ENCODE results near the gene SMAD3. TPM values are rescaled to one million over a fixed set of nuclear protein-coding genes. Genes with fewer than 3 reads are reported as not detected.

Gene SMAD3
- total RNA-seq, 1 experiment from 2014 or later, result 89.2 TPM

DNA sequence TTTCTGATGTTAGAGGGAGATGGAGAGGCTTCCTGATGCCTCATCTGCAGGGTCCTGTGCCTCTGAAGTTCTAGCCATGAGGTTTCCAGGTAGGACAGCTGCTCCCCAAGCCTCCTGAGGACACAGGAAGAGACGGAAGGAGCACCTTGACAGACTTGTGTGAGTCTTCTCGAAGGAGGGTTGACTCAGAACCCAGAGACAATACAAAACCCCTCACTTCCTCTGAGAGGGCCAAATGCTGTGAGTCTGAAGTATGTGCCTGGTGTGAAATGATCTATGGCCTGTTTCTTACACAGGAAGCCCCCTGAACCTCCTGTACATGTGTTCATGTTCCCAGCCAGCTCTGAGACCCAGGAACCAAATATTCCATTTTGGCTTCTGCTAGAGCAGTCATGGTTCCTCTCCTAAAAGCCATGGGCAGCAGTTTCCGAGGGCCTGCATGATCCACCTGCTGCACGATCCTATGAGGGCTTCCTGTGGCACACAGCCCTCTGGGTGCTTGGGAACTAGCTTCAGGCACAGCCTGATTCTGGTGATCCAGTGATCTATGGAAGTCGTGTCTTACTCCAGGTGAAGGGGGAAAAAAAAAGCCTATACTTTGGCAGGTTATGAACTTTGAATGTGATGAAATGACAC lies 126.9 kb downstream of the SMAD3 start:
- H2AFZ ChIP-seq (ENCODE audit: low read depth, low read length, poor library complexity, severe bottlenecking), result no peak overlapping the region
- ATAC-seq (no peak), DNase-seq (ENCODE audit: low read depth, low spot score) (no peak)
- H3K36me3 ChIP-seq (ENCODE audit: control insufficient read depth in 1 of 2, insufficient read depth in 2 of 2, low read length in 2 of 2), result peaks cover 18 to 50% of the 10 kb centered on the region in 2 experiments
- intact Hi-C loops (cut with micrococcal nuclease), result no loop called here
- no peak overlapping the region for H3K4me2 ChIP-seq (ENCODE audit: low read length)
- H3K27ac ChIP-seq (ENCODE audit: low read depth, low read length), result no peak overlapping the region
- no peak for TF ChIP-seq SIN3A (IDR thresholded peaks at IDR 0.05; ENCODE audit: low read depth)
- TF ChIP-seq POLR2AphosphoS5 (IDR thresholded peaks at IDR 0.05; ENCODE audit: low read depth, low read length), result no peak
- no peak for TF ChIP-seq EZH2 (IDR thresholded peaks at IDR 0.05)
- TF ChIP-seq, protein P1, sequence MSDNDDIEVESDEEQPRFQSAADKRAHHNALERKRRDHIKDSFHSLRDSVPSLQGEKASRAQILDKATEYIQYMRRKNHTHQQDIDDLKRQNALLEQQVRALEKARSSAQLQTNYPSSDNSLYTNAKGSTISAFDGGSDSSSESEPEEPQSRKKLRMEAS (IDR thresholded peaks at IDR 0.05), result no peak
- TF ChIP-seq, protein P2, sequence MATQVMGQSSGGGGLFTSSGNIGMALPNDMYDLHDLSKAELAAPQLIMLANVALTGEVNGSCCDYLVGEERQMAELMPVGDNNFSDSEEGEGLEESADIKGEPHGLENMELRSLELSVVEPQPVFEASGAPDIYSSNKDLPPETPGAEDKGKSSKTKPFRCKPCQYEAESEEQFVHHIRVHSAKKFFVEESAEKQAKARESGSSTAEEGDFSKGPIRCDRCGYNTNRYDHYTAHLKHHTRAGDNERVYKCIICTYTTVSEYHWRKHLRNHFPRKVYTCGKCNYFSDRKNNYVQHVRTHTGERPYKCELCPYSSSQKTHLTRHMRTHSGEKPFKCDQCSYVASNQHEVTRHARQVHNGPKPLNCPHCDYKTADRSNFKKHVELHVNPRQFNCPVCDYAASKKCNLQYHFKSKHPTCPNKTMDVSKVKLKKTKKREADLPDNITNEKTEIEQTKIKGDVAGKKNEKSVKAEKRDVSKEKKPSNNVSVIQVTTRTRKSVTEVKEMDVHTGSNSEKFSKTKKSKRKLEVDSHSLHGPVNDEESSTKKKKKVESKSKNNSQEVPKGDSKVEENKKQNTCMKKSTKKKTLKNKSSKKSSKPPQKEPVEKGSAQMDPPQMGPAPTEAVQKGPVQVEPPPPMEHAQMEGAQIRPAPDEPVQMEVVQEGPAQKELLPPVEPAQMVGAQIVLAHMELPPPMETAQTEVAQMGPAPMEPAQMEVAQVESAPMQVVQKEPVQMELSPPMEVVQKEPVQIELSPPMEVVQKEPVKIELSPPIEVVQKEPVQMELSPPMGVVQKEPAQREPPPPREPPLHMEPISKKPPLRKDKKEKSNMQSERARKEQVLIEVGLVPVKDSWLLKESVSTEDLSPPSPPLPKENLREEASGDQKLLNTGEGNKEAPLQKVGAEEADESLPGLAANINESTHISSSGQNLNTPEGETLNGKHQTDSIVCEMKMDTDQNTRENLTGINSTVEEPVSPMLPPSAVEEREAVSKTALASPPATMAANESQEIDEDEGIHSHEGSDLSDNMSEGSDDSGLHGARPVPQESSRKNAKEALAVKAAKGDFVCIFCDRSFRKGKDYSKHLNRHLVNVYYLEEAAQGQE (IDR thresholded peaks at IDR 0.05; ENCODE audit: low read depth), result no peak
- TF ChIP-seq, protein P3, sequence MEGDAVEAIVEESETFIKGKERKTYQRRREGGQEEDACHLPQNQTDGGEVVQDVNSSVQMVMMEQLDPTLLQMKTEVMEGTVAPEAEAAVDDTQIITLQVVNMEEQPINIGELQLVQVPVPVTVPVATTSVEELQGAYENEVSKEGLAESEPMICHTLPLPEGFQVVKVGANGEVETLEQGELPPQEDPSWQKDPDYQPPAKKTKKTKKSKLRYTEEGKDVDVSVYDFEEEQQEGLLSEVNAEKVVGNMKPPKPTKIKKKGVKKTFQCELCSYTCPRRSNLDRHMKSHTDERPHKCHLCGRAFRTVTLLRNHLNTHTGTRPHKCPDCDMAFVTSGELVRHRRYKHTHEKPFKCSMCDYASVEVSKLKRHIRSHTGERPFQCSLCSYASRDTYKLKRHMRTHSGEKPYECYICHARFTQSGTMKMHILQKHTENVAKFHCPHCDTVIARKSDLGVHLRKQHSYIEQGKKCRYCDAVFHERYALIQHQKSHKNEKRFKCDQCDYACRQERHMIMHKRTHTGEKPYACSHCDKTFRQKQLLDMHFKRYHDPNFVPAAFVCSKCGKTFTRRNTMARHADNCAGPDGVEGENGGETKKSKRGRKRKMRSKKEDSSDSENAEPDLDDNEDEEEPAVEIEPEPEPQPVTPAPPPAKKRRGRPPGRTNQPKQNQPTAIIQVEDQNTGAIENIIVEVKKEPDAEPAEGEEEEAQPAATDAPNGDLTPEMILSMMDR (IDR thresholded peaks at IDR 0.05 in 2 of 3, conservative IDR thresholded peaks at IDR 0.05 in 1 of 3; ENCODE audit: borderline replicate concordance in 1 of 3, insufficient read depth in 1 of 3, low read depth in 2 of 3, low read length in 2 of 3), result no peak
- TF ChIP-seq ZNF274 (IDR thresholded peaks at IDR 0.05; ENCODE audit: low read depth, low read length), result no peak
- TF ChIP-seq ZFX (IDR thresholded peaks at IDR 0.05), result no peak
- no peak for TF ChIP-seq YY1 (IDR thresholded peaks at IDR 0.05; ENCODE audit: extremely low read depth, insufficient replicate concordance, low read depth, low read length)
- TF ChIP-seq SRF (IDR thresholded peaks at IDR 0.05; ENCODE audit: low read depth), result no peak
- TF ChIP-seq RAD21 (IDR thresholded peaks at IDR 0.05; ENCODE audit: low read depth), result no peak
- no peak for TF ChIP-seq POLR2A (IDR thresholded peaks at IDR 0.05; ENCODE audit: borderline replicate concordance, extremely low read depth, insufficient read depth, insufficient read length)
- no peak for TF ChIP-seq EZH2phosphoT487 (IDR thresholded peaks at IDR 0.05; ENCODE audit: borderline replicate concordance)
- no peaks in the 10 kb centered on the region for H3K79me2 ChIP-seq (ENCODE audit: insufficient read depth, low read length)
- H3K9ac ChIP-seq (ENCODE audit: low read length), result no peak overlapping the region
- ChIA-PET CTCF (no interaction called here), RAD21 (ENCODE audit: low non-redundant PET in 1 of 2, low total read pairs in 2 of 2, uncharacterized antibody in 2 of 2, unreplicated experiment in 2 of 2) (no interaction called here), POLR2A (no interaction called here)
- no peak overlapping the region for H3K4me3 ChIP-seq (replicated peaks in 1 of 2; ENCODE audit: low read depth in 1 of 2, low read length in 2 of 2)
- no peaks in the 10 kb centered on the region for H3K9me3 ChIP-seq (ENCODE audit: control insufficient read depth in 1 of 2, insufficient read depth in 1 of 2, low read depth in 1 of 2, low read length in 2 of 2)
- no peaks in the 10 kb centered on the region for H3K9me2 ChIP-seq (ENCODE audit: insufficient read depth)
- no TSS peak for BruUV-seq (replicated peaks)
- H4K20me1 ChIP-seq (ENCODE audit: insufficient read depth), result no peaks in the 10 kb centered on the region
- H3K27me3 ChIP-seq (ENCODE audit: insufficient read depth, low read length), result no peaks in the 10 kb centered on the region
- H3K4me1 ChIP-seq (ENCODE audit: control insufficient read depth in 1 of 2, insufficient read depth in 2 of 2, low read length in 2 of 2), result no peaks in the 10 kb centered on the region
